Endothelial cell of umbilical vein (primary cell): ENCODE measurements around the gene WDR7. TPM values are rescaled to one million over a fixed set of nuclear protein-coding genes. Genes with fewer than 3 reads are reported as not detected.

Experiments
- BruUV-seq: library from RNA; stranded (reverse); fragments of 400-500 nt; replicated peaks from 2 replicates; lab custom pipeline; 2021; lab: Mats Ljungman, UMichigan
- CTCF ChIA-PET: fragments of 300-600, 350-600 bp; sonication (Branson Sonifier 250); formaldehyde crosslinking; loops from one replicate; lab custom pipeline; 2021; ENCODE audit warnings: antibody characterized with exemption, inconsistent platforms; lab: Charles Lee
- POLR2A ChIA-PET: fragments of 300-600, 350-600 bp; sonication (Branson Sonifier 250); formaldehyde crosslinking; loops from one replicate; lab custom pipeline; 2021; ENCODE audit warnings: antibody characterized with exemption, inconsistent platforms; lab: Charles Lee
- DNase-seq: peaks from one replicate; pipeline ENCODE4 v3.0.0-alpha.2; 2011; ENCODE audit warnings: low read depth, low spot score
- FAIRE-seq: peaks from 2 replicates; lab custom pipeline; 2011; peaks lifted over from hg19 to GRCh38; lab: Jason Lieb, UNC
- H2AFZ ChIP-seq: 2 replicates; pipeline ENCODE4 v1.6.0; 2012; ENCODE audit warnings: low read depth, low read length, control low read depth, inconsistent platforms
- H3K27ac ChIP-seq: 2 replicates; pipeline ENCODE4 v1.5.1; 2011; ENCODE audit warnings: low read depth, mild to moderate bottlenecking, control low read depth, low read length, moderate library complexity; ENCODE audit not compliant: insufficient read depth
- H3K27me3 ChIP-seq, 2 experiments: 2 replicates each; pipeline versions ENCODE4 v1.6.0 to v1.6.1; 2011; ENCODE audit warnings: low read length in 2 of 2, mixed read lengths in 1 of 2; ENCODE audit not compliant: control insufficient read depth in 2 of 2, insufficient read depth in 2 of 2
- H3K36me3 ChIP-seq, 2 experiments: 2 replicates in 1 of 2; 3 replicates in 1 of 2; pipeline ENCODE4 v1.5.1; 2011; ENCODE audit warnings: low read length in 2 of 2, mild to moderate bottlenecking in 1 of 2, moderate library complexity in 1 of 2; ENCODE audit not compliant: control insufficient read depth in 2 of 2, insufficient read depth in 2 of 2; ENCODE audit errors: extremely low read depth in 1 of 2
- H3K4me1 ChIP-seq: 3 replicates; pipeline ENCODE4 v1.5.1; 2011; ENCODE audit warnings: mild to moderate bottlenecking, low read length; ENCODE audit not compliant: control insufficient read depth, insufficient read depth; ENCODE audit errors: extremely low read depth
- H3K4me2 ChIP-seq: 2 replicates; pipeline ENCODE4 v1.6.1; 2011; ENCODE audit warnings: low read length, control low read depth, mixed read lengths; ENCODE audit not compliant: insufficient read depth
- H3K4me3 ChIP-seq, 3 experiments: fragments of 200-600 bp in 1 of 3; sonication (generic), shearing (Covaris generic) in 1 of 3; replicated peaks in 1 of 3; 2 replicates each; pipeline ENCODE4 v1.5.1; 2011 to 2016; ENCODE audit warnings: control low read depth in 3 of 3, low read length in 3 of 3, mild to moderate bottlenecking in 2 of 3, inconsistent platforms in 1 of 3, low read depth in 1 of 3, moderate library complexity in 1 of 3; ENCODE audit not compliant: insufficient read depth in 1 of 3
- H3K79me2 ChIP-seq: 2 replicates; pipeline ENCODE4 v1.6.0; 2012; ENCODE audit warnings: low read length, inconsistent platforms; ENCODE audit not compliant: control insufficient read depth, insufficient read depth
- H3K9ac ChIP-seq: replicated peaks from 2 replicates; pipeline ENCODE3; 2011; ENCODE audit warnings: low read length, control low read depth; ENCODE audit not compliant: insufficient read depth; ENCODE audit errors: extremely low read depth
- H3K9me1 ChIP-seq: replicated peaks from 3 replicates; pipeline ENCODE4 v1.6.0; 2011; ENCODE audit warnings: mild to moderate bottlenecking, low read length; ENCODE audit not compliant: control insufficient read depth, insufficient read depth; ENCODE audit errors: extremely low read depth
- H3K9me3 ChIP-seq: replicated peaks from 2 replicates; pipeline ENCODE4 v1.5.1; 2012; ENCODE audit warnings: low read length, inconsistent platforms; ENCODE audit not compliant: control insufficient read depth, insufficient read depth
- H4K20me1 ChIP-seq: replicated peaks from 2 replicates; pipeline ENCODE3; 2011; ENCODE audit warnings: mild to moderate bottlenecking, low read length; ENCODE audit not compliant: control insufficient read depth, insufficient read depth; ENCODE audit errors: extremely low read depth
- CTCF ChIP-seq, 2 donors: IDR thresholded peaks; 1 replicate in 1 of 2; 2 replicates in 1 of 2; pipeline ENCODE4 v1.5.1; 2011; ENCODE audit warnings: low read length in 2 of 2, mild to moderate bottlenecking in 2 of 2, moderate library complexity in 2 of 2, control low read depth in 1 of 2, inconsistent platforms in 1 of 2, low read depth in 1 of 2; ENCODE audit not compliant: insufficient read depth in 1 of 2; ENCODE audit errors: extremely low read depth in 1 of 2
- EZH2 ChIP-seq: IDR thresholded peaks from 2 replicates; pipeline ENCODE4 v1.6.1; 2012; ENCODE audit warnings: borderline replicate concordance, low read depth, mild to moderate bottlenecking, moderate library complexity, low read length, inconsistent platforms; ENCODE audit not compliant: severe bottlenecking
- FOS ChIP-seq: IDR thresholded peaks from 2 replicates; pipeline ENCODE4 v1.6.1; 2011; ENCODE audit warnings: mild to moderate bottlenecking, low read length, moderate library complexity, borderline replicate concordance; ENCODE audit not compliant: insufficient read depth
- GATA2 ChIP-seq: IDR thresholded peaks from 2 replicates; pipeline ENCODE4 v1.7.0; 2011; ENCODE audit warnings: low read depth, mild to moderate bottlenecking, moderate library complexity, mixed read lengths, low read length; ENCODE audit not compliant: insufficient read length, insufficient read depth
- JUN ChIP-seq: IDR thresholded peaks from 2 replicates; pipeline ENCODE4 v1.6.1; 2011; ENCODE audit warnings: borderline replicate concordance, low read depth; ENCODE audit not compliant: insufficient read length, insufficient read depth
- MAX ChIP-seq: IDR thresholded peaks from 2 replicates; pipeline ENCODE4 v1.6.1; 2011; ENCODE audit not compliant: insufficient read depth, insufficient read length
- MYC ChIP-seq: IDR thresholded peaks from one replicate; pipeline ENCODE4 v1.6.1; 2011; ENCODE audit warnings: mild to moderate bottlenecking, low read depth, low read length
- POLR2A ChIP-seq: IDR thresholded peaks from 2 replicates; pipeline ENCODE4 v1.6.1; 2012; ENCODE audit warnings: low read depth, mild to moderate bottlenecking, control low read depth, low read length
- POLR2AphosphoS5 ChIP-seq: IDR thresholded peaks from 2 replicates; pipeline ENCODE4 v1.6.1; 2012; ENCODE audit warnings: low read depth, mild to moderate bottlenecking, control low read depth, low read length, moderate library complexity; ENCODE audit not compliant: insufficient read depth
- dilution Hi-C: fragments of 300-500 bp; cut with MboI; formaldehyde crosslinking; loops from one replicate; pipeline ENCODE4 v1.15.0; 2019; ENCODE audit warnings: low sequenced_read_pairs; ENCODE audit not compliant: extremely low pct_ligation_motif_present
- intact Hi-C: fragments of 100-400 bp; cut with micrococcal nuclease; formaldehyde crosslinking; loops from one replicate; pipeline ENCODE4 v1.10.0; 2022
- polyA plus RNA-seq, 4 experiments: library from polyadenylated mRNA; depleted of rRNA in 3 of 4; stranded (reverse) in 3 of 4; unstranded in 1 of 4; fragments of >200 nt; gene quantifications; 2 replicates each; pipeline versions ENCODE4 v1.2.1 to v1.2.3, GENCODE V29; 2011 to 2012; ENCODE audit warnings: missing spikeins in 1 of 4
- total RNA-seq: library from RNA; stranded (reverse); gene quantifications from 2 replicates; pipeline ENCODE4 v1.2.3, GENCODE V29; 2021

WDR7 gene
- total and polyA plus RNA-seq, 2 donors (not counting 3 experiments of a cell fraction or from before 2014, with no cell fraction given), result 5.9 to 19.0 TPM

GRCh38 chr18:57048351-57048750, 397.2 kb downstream of the WDR7 start:
- intact Hi-C loops (no loop called here), dilution Hi-C loops (no loop called here)
- CTCF ChIA-PET, result no interaction called here

More at GRCh38 chr18:57048351-57048750, 397.2 kb downstream of the WDR7 start:
- DNase-seq (no peak), FAIRE-seq (no peak)
- Histone ChIP-seq H3K36me3 (no peaks in the 10 kb centered on the region), H3K27ac (no peak overlapping the region), H3K27me3 (no peaks in the 10 kb centered on the region), H3K4me1 (no peaks in the 10 kb centered on the region), H2AFZ (no peak overlapping the region), H4K20me1 (no peaks in the 10 kb centered on the region), H3K4me2 (no peak overlapping the region), H3K9me3 (no peaks in the 10 kb centered on the region), H3K9ac (no peak overlapping the region), H3K9me1 (no peaks in the 10 kb centered on the region), H3K4me3 (no peak overlapping the region), H3K79me2 (no peaks in the 10 kb centered on the region)
- TF ChIP-seq POLR2AphosphoS5 (no peak), CTCF (IDR thresholded peaks at IDR 0.05; ENCODE audit: extremely low read depth in 1 of 2, insufficient read depth in 1 of 2, low read depth in 1 of 2, low read length in 2 of 2) (no peak), MYC (no peak), EZH2 (no peak), FOS (no peak), MAX (no peak), GATA2 (no peak), POLR2A (no peak), JUN (no peak)
- POLR2A ChIA-PET, result no interaction called here
- BruUV-seq, result no TSS peak
